ENCODE results near the gene PDE3B. TPM values are rescaled to one million over a fixed set of nuclear protein-coding genes. Genes with fewer than 3 reads are reported as not detected.

Gene PDE3B
- total and polyA plus RNA-seq, 9 of the 15 experiments (the other 6 are each of a cell fraction or from before 2014, with no cell fraction given), result 2.3 to 22.5 (median 12.2) TPM

- no peak for TF ChIP-seq TEAD4 (IDR thresholded peaks at IDR 0.05; ENCODE audit: low read length)
- TF ChIP-seq TEAD4 (CRISPR knock-in tag; IDR thresholded peaks at IDR 0.05; ENCODE audit: borderline replicate concordance), result no peak
- no peak for TF ChIP-seq GATAD2A (IDR thresholded peaks at IDR 0.05)
- peak; percentile 25 to 77; a peak in 3 of 4 replicates for TF ChIP-seq FOXA3 (CRISPR knock-in tag; conservative IDR thresholded peaks at IDR 0.05 in 1 of 2, IDR thresholded peaks at IDR 0.05 in 1 of 2)
- TF ChIP-seq PKNOX1 (IDR thresholded peaks at IDR 0.05), result peak; percentile 98
- TF ChIP-seq TAF1 (IDR thresholded peaks at IDR 0.05; ENCODE audit: control insufficient read depth, extremely low read depth, insufficient read depth, low read length, severe bottlenecking), result peak; percentile 45
- no peak for TF ChIP-seq ZBTB2 (IDR thresholded peaks at IDR 0.05)
- no peak for TF ChIP-seq CBFB (CRISPR knock-in tag; IDR thresholded peaks at IDR 0.05)
- no peak for TF ChIP-seq CEBPZ (IDR thresholded peaks at IDR 0.05; ENCODE audit: borderline replicate concordance, low read depth, low read length)
- no peak for TF ChIP-seq ID3 (CRISPR knock-in tag; IDR thresholded peaks at IDR 0.05)
- no peak for TF ChIP-seq ID3 (tag; IDR thresholded peaks at IDR 0.05)
- TF ChIP-seq SMC3 (conservative IDR thresholded peaks at IDR 0.05; ENCODE audit: insufficient read depth, low read depth, low read length), result no peak
- TF ChIP-seq CHCHD3 (CRISPR knock-in tag; IDR thresholded peaks at IDR 0.05), result no peak
- peak; percentile 40; the same call in 1 of the 2 replicates for TF ChIP-seq BCOR (IDR thresholded peaks at IDR 0.05)
- peak; percentile 50; the same call in 1 of the 2 replicates for TF ChIP-seq ATF6 (CRISPR knock-in tag; IDR thresholded peaks at IDR 0.05)
- no peak for TF ChIP-seq ZNF444 (CRISPR knock-in tag; IDR thresholded peaks at IDR 0.05)
- TF ChIP-seq ZFX (CRISPR knock-in tag; IDR thresholded peaks at IDR 0.05), result peak; percentile 5; the same call in 1 of the 2 replicates
- peak; percentile 76 for TF ChIP-seq TOE1 (IDR thresholded peaks at IDR 0.05; ENCODE audit: borderline replicate concordance)
- no peak for TF ChIP-seq TOE1 (CRISPR knock-in tag; IDR thresholded peaks at IDR 0.05; ENCODE audit: borderline replicate concordance, low read depth)
- peak; percentile 90 for TF ChIP-seq ASH1L (IDR thresholded peaks at IDR 0.05; ENCODE audit: borderline replicate concordance, low read depth, partially characterized antibody)
Observed at GRCh38 chr11:14892036-14892556, 248.5 kb downstream of the PDE3B start, which contains the start of gene CYP2R1 (continued).

Measured in K562 (cell line).